Measurements from ENCODE around the gene TMC5.

The TMC5 gene

DNA sequence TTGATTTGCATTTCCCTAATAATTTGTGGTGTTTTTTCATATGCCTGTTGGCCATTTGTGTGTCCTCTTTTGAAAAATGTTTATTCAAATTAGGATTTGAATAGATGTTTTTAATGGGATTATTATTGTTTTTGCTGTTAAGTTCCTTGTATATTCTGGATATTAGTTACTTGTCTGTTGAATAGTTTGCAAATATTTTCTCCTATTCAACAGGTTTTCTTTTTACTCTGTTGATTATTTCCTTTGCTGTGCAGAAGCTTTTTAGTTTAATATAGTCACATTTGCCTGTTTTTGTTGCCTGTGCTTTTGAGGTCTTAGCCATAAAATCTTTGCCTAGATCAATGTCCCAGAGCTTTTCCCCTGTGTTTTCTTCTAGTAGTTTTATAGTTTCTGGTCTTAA lies 94.6 kb downstream of the TMC5 start:
- Histone ChIP-seq H3K4me1 (ENCODE audit: control insufficient read depth in 1 of 2, insufficient read depth in 2 of 2, low read length in 2 of 2) (peaks cover 5 to 6% of the 10 kb centered on the region in 2 donors), H3K4me3 (ENCODE audit: low read depth in 1 of 2, low read length in 2 of 2) (no peak overlapping the region), H3K27ac (ENCODE audit: low read length) (no peak overlapping the region), H3K27me3 (ENCODE audit: low read depth, low read length) (no peaks in the 10 kb centered on the region), H3K36me3 (ENCODE audit: control insufficient read depth in 1 of 2, insufficient read depth in 2 of 2, low read length in 2 of 2) (peaks cover 33 to 37% of the 10 kb centered on the region in 2 donors), H3K9me3 (ENCODE audit: control insufficient read depth in 1 of 2, low read length in 2 of 2) (no peaks in the 10 kb centered on the region)

DNA sequence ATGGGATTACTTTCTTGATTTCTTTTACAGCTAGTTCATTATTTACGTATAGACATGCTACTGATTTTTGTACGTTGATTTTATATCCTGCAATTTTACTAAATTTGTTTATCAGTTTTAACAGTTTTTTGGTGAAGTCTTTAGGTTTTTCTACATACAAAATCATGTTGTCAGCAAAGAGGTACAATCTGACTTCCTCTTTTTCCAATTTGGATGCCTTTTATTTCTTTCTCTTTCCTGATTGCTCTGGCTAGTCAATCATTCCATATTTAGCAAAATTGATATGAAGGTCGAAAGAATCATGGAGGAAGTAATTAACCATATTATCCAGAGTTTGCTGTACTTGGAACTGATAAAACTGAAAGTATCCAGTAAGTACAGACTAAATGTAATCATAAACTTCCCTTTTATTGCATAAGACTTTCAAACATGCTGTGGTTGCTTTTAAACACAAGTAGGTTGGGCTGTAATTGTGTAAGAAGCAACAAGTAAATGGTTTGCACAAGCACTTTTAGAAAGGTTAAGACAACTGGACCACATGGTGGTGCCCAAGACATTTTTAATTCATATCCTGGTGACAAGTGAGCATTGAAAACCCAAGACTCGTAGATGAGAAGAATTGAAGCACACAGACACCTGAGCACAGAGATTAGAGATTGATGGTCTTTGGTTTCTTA lies 95.8 kb downstream of the TMC5 start:
- H3K27ac ChIP-seq (ENCODE audit: low read length): peak overlapping the region; percentile 28
- peaks cover 5 to 6% of the 10 kb centered on the region in 2 donors for H3K4me1 ChIP-seq (ENCODE audit: control insufficient read depth in 1 of 2, insufficient read depth in 2 of 2, low read length in 2 of 2)
- no peak overlapping the region for H3K4me3 ChIP-seq (ENCODE audit: low read depth in 1 of 2, low read length in 2 of 2)

GRCh38 chr16:19515757-19516156 lies 98.1 kb downstream of the TMC5 start:
- H3K27ac ChIP-seq (ENCODE audit: low read length): peak overlapping the region; percentile 35
- H3K27me3 ChIP-seq (ENCODE audit: low read depth, low read length): no peaks in the 10 kb centered on the region
- H3K9me3 ChIP-seq (ENCODE audit: control insufficient read depth in 1 of 2, low read length in 2 of 2): no peaks in the 10 kb centered on the region
- H3K4me3 ChIP-seq (ENCODE audit: low read depth in 1 of 2, low read length in 2 of 2): no peak overlapping the region
- H3K36me3 ChIP-seq (ENCODE audit: control insufficient read depth in 1 of 2, insufficient read depth in 2 of 2, low read length in 2 of 2): peaks cover 16 to 20% of the 10 kb centered on the region in 2 donors
- H3K4me1 ChIP-seq (ENCODE audit: control insufficient read depth in 1 of 2, insufficient read depth in 2 of 2, low read length in 2 of 2): peaks cover 5 to 15% of the 10 kb centered on the region in 2 donors

More for the DNA sequence above, 95.8 kb downstream of the TMC5 start:
- H3K9me3 ChIP-seq (ENCODE audit: control insufficient read depth in 1 of 2, low read length in 2 of 2): no peaks in the 10 kb centered on the region
- H3K27me3 ChIP-seq (ENCODE audit: low read depth, low read length): no peaks in the 10 kb centered on the region
- peaks cover 28 to 30% of the 10 kb centered on the region in 2 donors for H3K36me3 ChIP-seq (ENCODE audit: control insufficient read depth in 1 of 2, insufficient read depth in 2 of 2, low read length in 2 of 2)

GRCh38 chr16:19517424-19518089 lies 99.9 kb downstream of the TMC5 start:
- Histone ChIP-seq H3K36me3 (ENCODE audit: control insufficient read depth in 1 of 2, insufficient read depth in 2 of 2, low read length in 2 of 2) (peaks cover 16 to 17% of the 10 kb centered on the region in 2 donors), H3K9me3 (ENCODE audit: control insufficient read depth in 1 of 2, low read length in 2 of 2) (no peaks in the 10 kb centered on the region), H3K27ac (ENCODE audit: low read length) (no peak overlapping the region), H3K4me3 (ENCODE audit: low read depth in 1 of 2, low read length in 2 of 2) (no peak overlapping the region), H3K4me1 (ENCODE audit: control insufficient read depth in 1 of 2, insufficient read depth in 2 of 2, low read length in 2 of 2) (peaks cover 5 to 25% of the 10 kb centered on the region in 2 donors), H3K27me3 (ENCODE audit: low read depth, low read length) (no peaks in the 10 kb centered on the region)

- no peaks in the 10 kb centered on the region for H3K9me3 ChIP-seq (ENCODE audit: control insufficient read depth in 1 of 2, low read length in 2 of 2)
- H3K4me1 ChIP-seq (ENCODE audit: control insufficient read depth in 1 of 2, insufficient read depth in 2 of 2, low read length in 2 of 2): peaks cover 5 to 26% of the 10 kb centered on the region in 2 donors
- H3K4me3 ChIP-seq (ENCODE audit: low read depth in 1 of 2, low read length in 2 of 2): no peak overlapping the region
Measured at GRCh38 chr16:19518388-19518787, 100.7 kb downstream of the TMC5 start.

DNA sequence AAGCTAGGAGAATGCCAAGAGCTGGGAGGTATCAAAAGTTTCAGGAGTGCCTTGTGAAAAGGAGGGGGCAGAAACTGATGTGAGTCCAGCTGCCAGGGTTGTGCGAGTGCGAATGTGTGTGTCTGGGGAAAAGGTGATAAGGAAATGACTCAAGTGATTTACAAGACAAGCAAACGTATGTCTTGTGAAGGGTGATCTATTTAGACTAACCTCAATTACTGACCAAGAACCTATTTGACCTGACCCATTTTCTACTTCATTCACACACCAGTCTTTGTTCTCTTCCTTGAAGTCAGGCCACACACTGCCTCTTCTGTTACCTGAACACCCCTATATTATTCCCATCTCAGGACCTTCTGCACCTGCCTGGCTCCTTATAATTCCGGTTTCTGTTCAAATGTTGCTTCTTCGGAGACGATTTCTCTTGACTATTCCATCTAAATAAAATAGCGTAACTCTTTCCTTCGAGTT lies 103.2 kb downstream of the TMC5 start:
- Histone ChIP-seq H3K27ac (ENCODE audit: low read length) (peak overlapping the region; percentile 90), H3K9me3 (ENCODE audit: control insufficient read depth in 1 of 2, low read length in 2 of 2) (no peaks in the 10 kb centered on the region), H3K36me3 (ENCODE audit: control insufficient read depth in 1 of 2, insufficient read depth in 2 of 2, low read length in 2 of 2) (peaks cover 9 to 12% of the 10 kb centered on the region in 2 donors), H3K27me3 (ENCODE audit: low read depth, low read length) (no peaks in the 10 kb centered on the region), H3K4me1 (ENCODE audit: control insufficient read depth in 1 of 2, insufficient read depth in 2 of 2, low read length in 2 of 2) (peaks cover 0 to 32% of the 10 kb centered on the region in 2 donors), H3K4me3 (ENCODE audit: low read depth in 1 of 2, low read length in 2 of 2) (peak overlapping the region; percentile 85 to 95)

More at GRCh38 chr16:19518388-19518787, 100.7 kb downstream of the TMC5 start:
- Histone ChIP-seq H3K36me3 (ENCODE audit: control insufficient read depth in 1 of 2, insufficient read depth in 2 of 2, low read length in 2 of 2) (peaks cover 16 to 17% of the 10 kb centered on the region in 2 donors), H3K27me3 (ENCODE audit: low read depth, low read length) (no peaks in the 10 kb centered on the region), H3K27ac (ENCODE audit: low read length) (no peak overlapping the region)

DNA sequence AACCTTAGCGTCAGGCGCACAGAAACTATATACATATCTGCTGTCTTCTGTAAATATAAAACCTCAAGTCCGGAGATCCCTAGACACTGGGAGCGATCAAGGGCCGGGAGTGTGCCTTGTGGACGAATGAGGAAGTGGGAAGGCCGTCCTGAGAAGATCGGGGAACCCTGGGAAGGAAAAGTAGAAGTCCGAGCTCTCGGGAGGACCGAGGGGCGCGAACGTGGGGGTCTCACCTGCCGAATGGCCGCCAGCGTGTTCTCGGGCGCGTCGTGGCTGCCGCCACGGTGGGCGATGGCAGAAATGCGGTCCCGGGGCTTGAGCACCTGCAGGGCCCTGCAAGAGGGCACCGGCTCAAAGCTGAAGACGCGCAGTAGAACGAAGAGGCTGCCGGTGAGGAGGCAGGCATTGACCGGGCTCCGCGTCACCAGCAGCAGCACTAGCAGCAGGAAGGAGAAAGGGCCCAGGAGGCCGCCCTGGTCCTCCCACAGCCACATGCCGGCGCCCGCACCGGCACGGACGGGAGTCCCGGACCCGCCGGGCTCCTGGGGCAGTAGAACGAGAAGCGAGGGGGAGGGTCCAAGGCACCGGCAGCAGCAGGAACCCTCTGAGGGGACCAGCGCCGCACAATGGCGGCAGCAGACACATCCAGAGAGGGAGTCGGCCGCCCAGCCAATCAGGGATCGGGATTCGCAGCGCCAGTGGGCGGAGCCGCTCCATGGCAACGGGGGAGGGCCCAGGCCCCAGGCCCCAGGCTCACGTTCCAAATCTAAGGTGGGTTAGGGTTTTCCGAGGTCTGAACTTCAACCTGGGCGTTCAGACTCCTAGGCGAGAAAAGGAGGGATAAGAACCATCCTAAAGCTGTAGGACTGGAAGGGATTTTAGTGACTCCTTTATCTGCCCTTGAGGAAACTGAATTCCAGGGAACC lies 104.1 kb downstream of the TMC5 start, which contains the start of gene GDE1:
TSS of gene GDE1 (minus strand) at position 628 of the 926 bp plus-strand sequence. CDS start at position 494, 134 bp downstream.
- H3K36me3 ChIP-seq (ENCODE audit: control insufficient read depth in 1 of 2, insufficient read depth in 2 of 2, low read length in 2 of 2): peaks cover 1 to 4% of the 10 kb centered on the region in 2 donors
- peak within 1 kb of the TSS; percentile 85 to 95 for H3K4me3 ChIP-seq (ENCODE audit: low read depth in 1 of 2, low read length in 2 of 2)
- peaks cover 0 to 32% of the 10 kb centered on the region in 2 donors for H3K4me1 ChIP-seq (ENCODE audit: control insufficient read depth in 1 of 2, insufficient read depth in 2 of 2, low read length in 2 of 2)
- H3K9me3 ChIP-seq (ENCODE audit: control insufficient read depth in 1 of 2, low read length in 2 of 2): no peaks in the 10 kb centered on the region
- no peaks in the 10 kb centered on the region for H3K27me3 ChIP-seq (ENCODE audit: low read depth, low read length)
- H3K27ac ChIP-seq (ENCODE audit: low read length): peak within 1 kb of the TSS; percentile 90

- Histone ChIP-seq H3K4me3 (ENCODE audit: low read depth in 1 of 2, low read length in 2 of 2) (peak overlapping the region; percentile 85 to 95), H3K27ac (ENCODE audit: low read length) (peak overlapping the region; percentile 90), H3K9me3 (ENCODE audit: control insufficient read depth in 1 of 2, low read length in 2 of 2) (no peaks in the 10 kb centered on the region), H3K36me3 (ENCODE audit: control insufficient read depth in 1 of 2, insufficient read depth in 2 of 2, low read length in 2 of 2) (no peaks in the 10 kb centered on the region), H3K27me3 (ENCODE audit: low read depth, low read length) (no peaks in the 10 kb centered on the region), H3K4me1 (ENCODE audit: control insufficient read depth in 1 of 2, insufficient read depth in 2 of 2, low read length in 2 of 2) (peaks cover 0 to 32% of the 10 kb centered on the region in 2 donors)
Measured at GRCh38 chr16:19522397-19522732, 104.7 kb downstream of the TMC5 start.

GRCh38 chr16:19522760-19523159 lies 105.1 kb downstream of the TMC5 start:
- Histone ChIP-seq H3K27me3 (ENCODE audit: low read depth, low read length) (no peaks in the 10 kb centered on the region), H3K4me1 (ENCODE audit: control insufficient read depth in 1 of 2, insufficient read depth in 2 of 2, low read length in 2 of 2) (peaks cover 0 to 32% of the 10 kb centered on the region in 2 donors), H3K4me3 (ENCODE audit: low read depth in 1 of 2, low read length in 2 of 2) (no peak overlapping the region), H3K9me3 (ENCODE audit: control insufficient read depth in 1 of 2, low read length in 2 of 2) (no peaks in the 10 kb centered on the region), H3K27ac (ENCODE audit: low read length) (no peak overlapping the region), H3K36me3 (ENCODE audit: control insufficient read depth in 1 of 2, insufficient read depth in 2 of 2, low read length in 2 of 2) (peaks cover 0 to 1% of the 10 kb centered on the region in 2 donors)

GRCh38 chr16:19523184-19523558 lies 105.5 kb downstream of the TMC5 start:
- no peak overlapping the region for H3K27ac ChIP-seq (ENCODE audit: low read length)

More at GRCh38 chr16:19523184-19523558, 105.5 kb downstream of the TMC5 start:
- Histone ChIP-seq H3K9me3 (ENCODE audit: control insufficient read depth in 1 of 2, low read length in 2 of 2) (no peaks in the 10 kb centered on the region), H3K4me1 (ENCODE audit: control insufficient read depth in 1 of 2, insufficient read depth in 2 of 2, low read length in 2 of 2) (peaks cover 0 to 32% of the 10 kb centered on the region in 2 donors), H3K36me3 (ENCODE audit: control insufficient read depth in 1 of 2, insufficient read depth in 2 of 2, low read length in 2 of 2) (peaks cover 3 to 5% of the 10 kb centered on the region in 2 donors), H3K27me3 (ENCODE audit: low read depth, low read length) (no peaks in the 10 kb centered on the region), H3K4me3 (ENCODE audit: low read depth in 1 of 2, low read length in 2 of 2) (peak overlapping the region in 1 of 2 donors; percentile 97)

Measured in muscle layer of duodenum (tissue), 2 donors.